NCI-H1417 treated with DMSO at 0.1 percent for 48 hours (cell line): ENCODE measurements around the gene BEND5.

Experiments used
- DNase-seq: peaks from one replicate; lab custom pipeline; 2025; lab: John Stamatoyannopoulos, UW

The BEND5 gene

DNA sequence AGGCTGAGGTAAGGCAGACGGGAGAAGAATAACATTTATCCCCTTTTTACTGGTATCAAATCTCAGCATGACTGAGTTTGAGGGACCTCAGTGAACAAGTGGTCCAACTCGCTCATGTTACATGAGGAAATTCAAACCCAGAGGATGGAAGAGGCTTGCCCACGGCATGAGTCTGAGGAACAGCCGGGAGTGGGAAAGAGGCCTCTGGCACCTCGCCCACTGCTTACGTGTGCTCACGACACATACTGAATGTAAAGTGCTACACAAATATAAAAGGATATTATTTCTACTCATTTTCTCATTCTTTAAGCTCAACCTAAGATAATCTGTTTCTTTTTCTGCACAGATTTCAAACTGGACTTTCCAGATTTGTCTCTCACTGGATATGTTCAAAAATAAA lies 14.7 kb downstream of the BEND5 start:
- no peak for DNase-seq

DNA sequence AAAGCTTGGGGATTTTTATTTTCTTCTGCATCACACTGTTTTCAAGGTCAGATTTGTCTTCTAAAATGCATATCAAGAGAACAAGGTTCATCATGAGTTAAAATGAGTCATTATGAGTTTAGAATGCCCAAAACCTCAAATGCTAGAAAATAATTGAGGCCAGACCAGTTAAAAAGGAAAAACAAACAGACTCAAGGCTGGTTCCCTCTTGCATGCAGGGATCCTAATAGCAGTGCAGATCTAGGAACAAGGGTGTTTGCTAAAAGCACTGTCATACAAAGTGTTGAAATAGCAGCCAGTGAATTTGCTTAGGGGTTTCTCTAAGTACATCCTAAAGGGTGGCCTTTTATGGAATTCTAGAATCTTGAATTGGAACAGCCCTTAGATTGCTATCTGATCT lies 15.3 kb downstream of the BEND5 start:
- no peak for DNase-seq

DNA sequence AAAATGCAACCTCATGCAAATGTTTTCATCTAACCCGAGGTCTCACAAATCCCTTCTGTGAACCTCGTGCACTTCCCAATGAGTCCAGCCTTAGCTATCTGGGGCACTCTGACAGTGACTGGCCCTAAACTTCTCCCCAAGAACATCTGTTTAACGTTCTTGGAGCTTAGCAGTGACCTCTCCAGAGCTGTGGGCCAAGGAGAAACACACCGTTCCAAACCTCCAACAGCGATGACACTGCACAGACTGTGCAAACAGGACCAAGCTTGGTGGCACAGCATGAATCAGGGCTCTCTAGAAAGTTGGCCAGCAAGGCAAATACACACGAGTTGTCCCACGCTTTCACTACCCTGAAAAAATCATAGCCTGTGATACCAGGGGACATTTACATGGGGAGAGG lies 15.8 kb downstream of the BEND5 start:
- no peak for DNase-seq

DNA sequence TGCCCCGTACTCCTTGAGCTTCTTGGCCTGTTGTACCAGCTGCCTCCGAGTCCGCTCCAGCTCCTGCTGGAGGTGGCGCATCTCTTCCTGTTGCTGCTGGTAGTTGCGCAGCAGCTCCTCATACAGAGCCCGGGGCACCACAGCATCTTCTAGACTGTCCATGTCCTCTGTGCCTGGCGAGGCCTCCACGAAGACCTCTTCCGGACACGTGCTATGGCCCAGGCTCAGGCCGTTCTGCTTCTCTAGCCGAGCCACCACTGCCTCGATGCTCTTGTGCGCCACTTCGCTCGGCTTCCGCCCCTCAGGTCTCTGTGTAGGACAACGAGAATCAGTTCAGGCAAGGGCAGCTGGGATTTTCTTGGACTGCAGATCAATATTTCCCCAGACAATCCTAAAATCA lies 17.7 kb downstream of the BEND5 start:
- DNase-seq = no peak

DNA sequence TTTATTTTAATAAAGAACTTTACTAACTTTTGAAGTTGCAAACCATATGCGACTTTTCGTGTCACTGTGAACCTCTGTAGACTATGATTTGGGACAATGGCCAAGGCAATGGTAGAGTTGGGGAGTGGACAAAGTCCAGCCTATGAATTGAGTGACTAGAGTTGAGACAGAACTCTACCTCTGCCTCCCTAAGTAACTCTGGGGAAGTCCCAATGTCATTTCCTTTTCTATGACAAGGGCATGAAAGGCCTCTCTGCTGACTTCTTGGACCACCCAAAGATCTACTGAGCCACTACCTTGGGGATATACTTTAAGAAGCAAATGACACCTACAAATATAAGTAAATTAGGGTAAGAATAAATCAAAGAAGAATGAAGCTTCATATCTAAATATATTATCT lies 19.3 kb downstream of the BEND5 start:
- DNase-seq = no peak

DNA sequence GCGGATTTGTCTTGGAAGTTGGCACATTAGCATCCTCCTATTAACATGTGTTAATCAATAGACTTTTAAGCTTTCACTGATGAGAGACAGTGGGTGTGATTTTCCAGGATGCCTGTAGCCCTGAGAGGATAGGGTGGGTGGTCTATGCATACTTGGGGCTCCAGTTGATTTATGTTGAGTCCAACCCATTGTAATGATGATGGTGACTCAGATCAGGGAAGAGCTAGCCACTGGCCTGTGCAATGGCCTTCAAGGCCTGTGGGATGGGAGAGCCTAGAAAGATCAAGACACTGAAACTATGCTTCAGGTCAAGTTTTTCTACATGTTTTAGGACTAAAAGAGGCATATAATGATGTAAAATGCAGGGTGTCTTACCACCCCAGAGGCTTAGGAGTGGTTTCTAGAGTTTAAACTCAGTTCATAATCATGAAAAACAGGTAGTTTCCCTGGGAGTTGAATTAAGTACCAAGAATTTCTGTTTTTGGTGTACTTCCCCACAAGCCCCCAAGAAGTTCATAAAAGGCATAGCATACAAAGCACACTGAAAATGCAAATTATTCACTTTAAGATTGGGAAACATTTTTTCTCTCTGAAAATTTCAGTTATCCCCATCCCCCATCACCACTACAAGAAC lies 19.9 kb downstream of the BEND5 start:
- DNase-seq = no peak

DNA sequence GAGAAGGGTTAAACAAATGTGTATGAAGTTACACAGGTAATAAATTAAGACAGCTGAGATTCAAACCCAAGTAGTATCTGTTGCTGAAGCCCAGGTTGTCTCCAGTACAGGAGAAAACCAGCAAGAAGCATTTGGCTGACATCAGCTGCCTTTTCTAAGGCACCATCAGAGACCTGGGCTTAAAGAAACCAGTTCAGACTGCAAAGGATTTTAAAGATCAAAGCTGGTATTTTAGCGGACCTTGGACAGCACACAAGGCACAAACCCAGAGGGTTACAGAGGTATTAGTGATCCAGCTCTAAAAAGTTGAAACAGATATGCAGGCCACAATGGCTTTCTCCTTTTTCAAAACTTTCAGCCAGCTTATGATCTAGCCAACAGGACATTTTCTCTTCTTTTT lies 23.4 kb downstream of the BEND5 start:
- DNase-seq = no peak

DNA sequence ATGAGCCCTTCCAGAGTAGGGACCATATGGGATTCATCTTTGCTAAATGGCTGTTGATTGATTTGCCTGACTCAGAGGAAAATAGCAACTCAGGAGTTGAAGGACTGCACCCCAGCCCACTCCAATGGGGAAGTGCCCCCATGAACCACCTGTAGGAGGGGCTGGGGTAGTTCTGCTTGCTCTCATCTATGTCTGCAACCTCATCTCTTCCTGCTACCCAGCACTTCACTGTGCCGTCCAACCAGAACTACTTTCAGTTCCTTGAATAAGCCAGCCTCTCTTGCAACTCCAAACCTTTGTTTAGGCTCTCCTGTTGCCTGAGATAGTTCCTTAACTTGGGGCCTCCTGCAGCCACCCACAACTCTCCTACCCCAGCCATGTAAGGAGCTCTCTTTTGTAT lies 26.6 kb downstream of the BEND5 start:
- no peak for DNase-seq

DNA sequence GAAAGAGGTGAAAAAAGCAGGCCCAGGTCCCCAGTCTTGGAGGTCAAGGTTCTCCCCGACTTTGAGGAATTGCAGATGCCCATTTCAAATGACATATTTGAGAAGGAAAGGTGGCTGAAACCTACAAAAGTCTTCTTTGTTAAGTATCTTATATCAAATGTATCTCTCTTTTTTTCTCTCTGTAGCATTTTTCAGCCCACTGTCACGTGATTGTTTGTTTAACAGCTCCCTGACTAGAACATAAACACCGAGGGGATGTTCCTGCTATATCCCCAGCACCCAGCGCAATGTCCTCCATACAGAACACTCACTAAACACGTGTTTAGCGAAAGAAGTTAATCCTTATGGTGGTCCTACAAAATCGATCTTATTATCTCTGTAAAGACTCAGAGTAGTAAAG lies 27.6 kb downstream of the BEND5 start:
- DNase-seq = no peak

DNA sequence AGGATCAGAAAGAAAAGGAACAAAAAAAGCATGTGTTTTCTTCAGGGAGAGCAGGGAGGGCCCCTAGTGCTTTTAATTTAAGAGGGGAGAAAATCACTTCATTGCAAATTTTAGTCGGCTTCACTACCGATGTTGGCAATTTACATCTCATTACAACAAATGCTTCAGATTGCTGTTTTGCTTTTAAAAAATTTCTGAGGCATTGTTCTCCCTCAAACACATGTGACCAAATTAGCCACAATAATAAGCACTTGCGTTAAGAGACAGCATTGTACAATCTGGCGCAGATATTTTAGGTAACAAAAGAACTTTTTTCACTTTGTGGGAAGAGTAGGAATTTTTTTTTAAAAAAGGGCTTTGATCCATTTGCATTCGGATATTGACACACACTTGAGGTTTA lies 29.8 kb downstream of the BEND5 start:
- no peak for DNase-seq

DNA sequence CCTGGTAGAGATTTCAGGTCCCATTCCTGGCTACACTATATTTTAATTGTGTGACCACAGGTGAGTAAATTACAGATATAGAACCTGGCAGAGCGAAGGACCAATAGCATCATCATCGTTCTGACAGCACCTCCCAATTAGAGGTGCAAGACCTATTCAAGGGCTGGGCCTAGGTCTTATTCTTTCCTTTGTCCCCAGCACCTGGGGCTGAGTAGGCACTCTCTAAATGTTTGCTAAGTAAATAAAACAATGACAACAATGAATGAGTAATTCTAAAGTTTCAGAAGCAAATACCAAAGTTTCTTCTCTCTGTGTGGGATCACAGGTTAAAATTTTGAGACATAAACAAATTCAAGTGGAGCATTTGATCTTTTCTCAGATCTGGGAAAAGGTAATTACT lies 32.7 kb downstream of the BEND5 start:
- no peak for DNase-seq

DNA sequence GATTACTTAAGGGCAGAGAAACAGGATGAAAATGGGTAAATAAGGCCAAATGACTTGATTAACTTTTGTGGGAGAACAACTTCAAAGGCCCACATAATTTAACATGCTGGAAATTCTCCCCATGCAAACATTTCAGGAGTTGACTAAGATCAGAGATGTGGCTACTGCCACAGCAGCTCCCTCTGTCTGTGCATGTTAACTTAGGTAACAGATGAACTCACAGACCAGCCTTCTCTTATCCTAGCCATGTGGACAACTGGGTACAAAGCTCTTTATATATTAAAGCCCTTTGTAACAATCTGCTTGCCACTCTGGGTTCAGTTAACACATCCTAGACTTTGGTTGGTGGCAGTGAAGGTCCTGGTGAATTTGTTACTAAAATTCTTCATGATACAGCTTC lies 33.2 kb downstream of the BEND5 start:
- DNase-seq = no peak

DNA sequence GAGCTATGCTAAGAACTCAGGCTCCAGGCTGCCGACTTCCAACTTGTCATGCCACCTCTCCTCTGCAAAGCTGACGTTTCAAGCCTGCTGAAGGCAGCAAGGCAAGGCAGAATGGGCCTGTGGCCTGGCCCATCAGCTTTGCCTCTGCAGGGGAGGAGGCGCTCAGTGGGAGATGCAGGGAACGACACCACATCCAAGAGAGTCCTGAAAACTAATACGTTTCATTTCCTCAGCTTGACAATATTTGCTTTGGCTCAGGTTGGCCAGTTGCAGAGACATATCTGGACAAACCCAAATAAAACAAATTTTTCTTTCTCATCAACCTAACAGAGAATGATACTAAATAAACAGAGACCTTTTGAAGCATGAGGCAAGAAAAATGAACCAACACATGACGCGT lies 35.3 kb downstream of the BEND5 start:
- no peak for DNase-seq

DNA sequence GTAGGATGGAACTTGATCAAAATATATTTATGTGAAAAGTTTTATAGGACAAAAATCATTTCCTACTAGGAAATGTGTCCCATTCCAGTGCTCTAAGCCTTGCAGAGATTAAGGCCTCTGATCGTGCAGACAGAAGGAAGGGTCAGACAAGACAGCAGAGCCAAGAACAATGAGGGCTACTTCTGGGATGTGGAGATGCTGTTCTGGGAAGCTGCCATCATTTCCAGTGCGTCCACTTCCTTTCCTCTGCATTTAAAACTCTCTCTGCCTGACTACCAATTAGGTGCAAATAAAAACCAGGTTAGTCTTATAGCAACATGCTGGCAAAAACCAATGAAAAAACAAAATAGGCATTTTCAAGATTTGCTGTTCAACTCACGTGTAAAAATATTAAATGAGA lies 36.1 kb downstream of the BEND5 start:
- DNase-seq = no peak

DNA sequence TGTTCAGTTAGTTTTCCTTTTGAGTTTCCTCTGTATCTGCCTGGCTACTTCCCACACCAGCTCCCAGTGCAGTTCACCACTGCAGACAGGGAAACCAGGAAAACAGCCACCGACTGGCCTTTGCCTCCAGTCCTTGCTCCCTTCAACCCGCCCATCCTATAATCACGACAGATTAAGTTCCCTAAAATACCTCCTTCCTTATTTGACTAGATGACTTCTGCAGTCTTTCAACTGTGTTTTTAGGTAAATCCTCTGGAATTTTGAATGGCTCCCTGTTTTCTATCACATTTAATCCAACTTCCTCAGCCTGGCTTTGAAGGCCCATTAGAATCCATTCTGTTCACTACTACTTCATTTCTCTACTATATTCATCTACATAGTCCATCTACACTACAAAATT lies 37.6 kb downstream of the BEND5 start:
- DNase-seq = no peak

DNA sequence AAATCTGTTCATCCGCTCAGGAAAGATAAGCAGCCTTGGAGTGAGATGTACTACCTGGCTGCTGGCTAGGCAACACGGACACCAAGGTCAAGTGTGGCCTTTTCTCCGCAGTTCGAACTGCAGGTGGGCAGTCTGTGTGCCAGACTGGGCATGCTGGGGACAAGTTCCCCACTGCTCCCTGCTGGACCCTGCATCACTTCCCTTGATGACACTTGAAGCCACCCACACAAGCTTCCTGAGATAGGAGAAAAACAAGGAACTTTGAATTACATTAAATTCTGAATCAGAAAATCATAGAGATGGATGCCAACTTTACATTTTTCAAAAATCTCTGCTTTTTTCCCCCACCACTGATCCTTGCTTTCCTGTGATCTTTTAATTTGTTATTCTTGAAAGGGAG lies 38.3 kb downstream of the BEND5 start:
- DNase-seq = no peak

DNA sequence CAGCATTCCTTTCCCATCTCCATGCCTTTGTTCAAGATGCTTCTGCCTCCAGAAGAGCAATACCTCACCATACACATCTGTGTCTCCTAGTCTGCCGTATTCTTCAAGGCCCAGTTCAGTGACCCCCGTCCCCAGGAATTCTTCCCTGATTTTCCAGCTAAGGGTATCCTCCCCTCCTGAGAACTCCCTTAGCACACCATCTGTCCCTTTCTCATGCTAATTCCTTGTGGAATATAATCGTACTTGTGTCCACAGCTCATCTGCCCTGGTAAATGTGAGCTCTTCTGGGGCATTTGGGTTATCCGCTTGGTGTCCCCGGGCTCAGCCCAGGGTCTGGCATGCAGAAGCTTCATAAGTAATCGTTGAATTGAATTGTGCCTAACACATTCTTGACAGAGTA lies 40.9 kb downstream of the BEND5 start:
- no peak for DNase-seq

DNA sequence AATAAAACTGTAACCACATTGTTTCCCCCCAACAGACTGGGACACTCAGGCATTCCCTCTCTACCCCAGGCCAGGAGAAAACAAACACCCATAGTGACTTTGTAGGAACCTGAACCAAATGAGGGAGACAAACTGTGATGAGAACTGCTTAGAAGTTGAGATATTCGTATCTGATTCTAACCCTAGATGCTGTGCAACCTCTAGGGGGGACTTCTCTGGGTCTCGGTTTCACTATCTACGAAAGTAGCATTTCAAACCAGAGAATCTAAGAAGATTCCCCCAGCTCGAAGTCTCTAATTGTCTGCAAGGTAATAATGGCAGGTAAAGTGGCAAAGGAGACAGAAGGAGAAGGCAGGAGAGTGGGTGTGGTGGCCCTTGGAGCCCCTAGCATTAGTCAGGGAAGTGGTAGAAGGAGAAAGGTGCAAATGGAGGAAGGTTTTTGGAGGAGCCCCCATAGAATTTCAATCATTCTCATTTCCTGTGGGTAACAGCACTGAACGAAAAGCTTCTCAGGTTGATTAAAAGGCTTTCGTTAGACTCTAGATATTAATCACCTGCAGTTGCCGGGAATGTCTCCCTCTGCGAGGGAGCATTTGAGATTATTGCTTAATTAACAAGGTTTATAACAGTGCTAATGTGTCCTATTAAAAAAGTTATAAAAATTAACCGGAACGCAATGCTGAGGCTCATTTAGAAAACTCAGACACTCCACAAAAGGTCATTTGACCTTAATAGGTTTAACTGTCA lies 46.4 kb downstream of the BEND5 start:
- no peak for DNase-seq

DNA sequence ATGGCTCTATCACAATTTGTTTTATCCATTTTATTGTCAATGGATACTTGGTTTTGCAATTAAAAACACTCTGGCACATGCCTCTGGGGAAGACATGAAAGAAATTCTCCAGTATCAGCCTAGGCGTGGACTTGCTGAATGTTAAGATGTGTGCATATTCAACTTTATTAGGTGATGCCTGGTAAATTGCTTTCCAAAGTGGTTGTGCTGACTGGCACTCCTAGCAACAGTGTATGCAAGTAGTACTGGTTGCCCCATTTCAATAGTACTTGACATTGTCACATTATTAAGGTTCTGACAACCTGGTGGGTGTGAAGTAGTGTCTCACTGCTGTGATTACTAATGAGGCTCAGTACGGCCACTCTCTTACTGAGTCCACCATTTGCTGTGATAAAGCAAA lies 48.1 kb downstream of the BEND5 start:
- DNase-seq = no peak

DNA sequence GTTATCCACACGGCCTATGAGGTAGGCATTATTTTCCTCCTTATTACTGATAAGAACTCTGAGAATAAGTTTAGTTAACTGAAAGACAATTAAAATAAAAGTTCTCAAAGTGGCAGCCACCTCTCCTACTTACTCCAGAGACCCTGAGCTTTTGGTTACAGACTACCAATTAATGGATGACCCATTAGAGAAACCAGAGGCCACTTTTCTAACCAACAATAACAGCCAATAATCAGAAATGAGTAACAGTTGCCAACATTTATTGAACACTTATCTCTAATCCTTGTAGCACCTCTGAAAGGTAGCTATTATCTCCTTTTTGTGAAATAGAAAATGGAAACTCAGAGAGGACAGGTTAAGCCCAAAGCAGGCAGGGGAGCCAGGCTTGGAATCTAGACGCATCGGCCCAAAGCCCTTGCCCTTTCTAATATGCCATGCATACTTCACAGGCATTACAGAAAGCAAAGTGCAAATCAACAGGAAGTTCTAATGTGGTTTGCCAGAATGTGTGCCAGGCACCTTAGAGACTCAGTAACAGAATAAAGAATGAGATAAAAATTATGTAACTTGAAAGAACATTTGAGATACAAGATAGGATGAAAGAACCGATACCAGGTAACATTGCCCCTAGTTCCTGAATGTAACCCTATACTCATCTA lies 50.0 kb downstream of the BEND5 start:
- no peak for DNase-seq

DNA sequence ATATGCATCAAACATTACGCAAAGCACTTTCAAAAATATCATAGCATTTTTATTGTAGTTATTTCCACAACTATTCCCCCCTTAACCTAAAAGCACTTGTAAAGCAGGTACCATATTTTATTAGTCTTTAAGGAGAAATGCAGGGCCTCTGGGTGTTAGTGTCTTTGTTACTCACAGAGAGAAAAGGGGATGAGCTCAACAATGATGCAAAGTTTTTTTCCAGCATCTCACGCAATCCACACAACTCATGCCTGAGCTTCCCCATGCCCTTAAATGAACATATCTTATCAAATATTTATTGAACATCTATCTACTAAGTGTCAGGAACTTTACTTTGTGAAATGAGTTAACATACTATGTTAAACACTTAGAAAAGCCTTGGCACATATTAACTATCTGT lies 50.6 kb downstream of the BEND5 start:
- no peak for DNase-seq

DNA sequence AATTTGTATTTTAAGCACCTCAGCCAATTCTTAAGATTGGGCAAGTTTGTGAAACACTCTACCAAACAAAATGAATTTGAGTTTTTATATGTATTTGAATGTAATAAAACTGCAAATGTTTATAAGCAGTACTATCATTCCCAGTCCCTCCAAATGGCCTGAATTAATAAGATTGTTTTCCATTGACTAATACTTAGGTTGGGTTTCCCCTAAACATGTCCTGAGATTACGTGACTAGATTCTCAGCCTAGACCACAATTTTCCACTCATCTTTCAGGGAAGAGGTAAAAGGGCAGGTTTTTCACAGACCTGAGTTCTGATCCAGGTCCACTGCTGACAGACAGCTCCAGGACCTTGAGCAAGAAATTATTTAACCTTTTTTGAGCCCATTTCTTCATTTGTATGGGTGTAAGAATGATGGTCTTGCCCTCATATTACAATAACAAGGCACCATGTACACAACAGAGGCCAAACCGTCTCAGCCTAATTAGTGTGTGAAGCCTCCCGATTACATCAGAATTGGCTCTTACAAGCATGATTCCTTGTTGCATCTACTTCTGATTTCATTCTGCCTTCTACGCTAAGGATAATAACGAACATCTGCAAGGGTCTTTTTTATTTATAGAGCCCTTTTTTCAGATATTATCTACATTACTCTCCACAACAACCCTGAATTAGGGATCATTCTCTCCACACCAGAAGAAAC lies 51.2 kb downstream of the BEND5 start:
- no peak for DNase-seq

DNA sequence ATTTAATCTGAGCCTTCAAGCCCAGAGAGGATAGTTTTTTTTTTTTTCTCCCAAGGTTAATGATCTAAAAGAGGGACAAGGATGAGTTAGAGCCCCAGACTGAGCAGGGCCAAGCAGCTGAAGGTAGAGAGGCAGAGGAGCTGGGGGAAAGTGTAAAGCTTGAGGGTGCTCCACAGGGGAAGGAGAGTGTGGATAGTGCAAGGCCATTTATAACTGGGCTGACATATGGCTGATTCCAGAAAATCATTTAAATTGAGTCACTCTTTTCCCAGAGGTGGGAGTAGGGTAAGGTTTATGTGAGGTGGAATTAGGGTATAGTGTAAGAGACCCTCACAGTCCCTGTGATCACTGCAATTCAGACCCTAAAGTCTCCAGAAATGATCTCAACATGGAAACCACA lies 55.8 kb downstream of the BEND5 start:
- DNase-seq = no peak
